Omental fat pad (tissue), 4 donors: ENCODE results near the gene PWWP2B. TPM values are rescaled to one million over a fixed set of nuclear protein-coding genes. Genes with fewer than 3 reads are reported as not detected.
A peak's percentile ranks its signal among the peaks of the same experiment; 100 is the strongest.

ENCODE experiments used
- ATAC-seq: fragments of 150-250 bp; one replicate; pipeline ENCODE4 v1.9.1; 2016; ENCODE audit warnings: mild to moderate bottlenecking, moderate library complexity; ENCODE audit not compliant: low FRiP score
- DNase-seq: peaks from one replicate; pipeline ENCODE4 v3.0.0-alpha.2; 2019; ENCODE audit warnings: low spot score
- CTCF ChIP-seq, 3 donors: fragments of 450-650 bp; IDR thresholded peaks; one replicate each; pipeline ENCODE4 v1.5.1; 2016 to 2017; ENCODE audit warnings: antibody characterized with exemption in 3 of 3, mild to moderate bottlenecking in 3 of 3, moderate library complexity in 2 of 3
- total RNA-seq, 4 donors: library from RNA; depleted of rRNA; stranded (reverse); fragments of >200 nt; gene quantifications; one replicate each; pipeline ENCODE4 v1.1.0, GENCODE V29; 2016

The PWWP2B gene
- total RNA-seq, 4 donors from 2014 or later: 6.0 to 24.4 (median 12.2) TPM

DNA sequence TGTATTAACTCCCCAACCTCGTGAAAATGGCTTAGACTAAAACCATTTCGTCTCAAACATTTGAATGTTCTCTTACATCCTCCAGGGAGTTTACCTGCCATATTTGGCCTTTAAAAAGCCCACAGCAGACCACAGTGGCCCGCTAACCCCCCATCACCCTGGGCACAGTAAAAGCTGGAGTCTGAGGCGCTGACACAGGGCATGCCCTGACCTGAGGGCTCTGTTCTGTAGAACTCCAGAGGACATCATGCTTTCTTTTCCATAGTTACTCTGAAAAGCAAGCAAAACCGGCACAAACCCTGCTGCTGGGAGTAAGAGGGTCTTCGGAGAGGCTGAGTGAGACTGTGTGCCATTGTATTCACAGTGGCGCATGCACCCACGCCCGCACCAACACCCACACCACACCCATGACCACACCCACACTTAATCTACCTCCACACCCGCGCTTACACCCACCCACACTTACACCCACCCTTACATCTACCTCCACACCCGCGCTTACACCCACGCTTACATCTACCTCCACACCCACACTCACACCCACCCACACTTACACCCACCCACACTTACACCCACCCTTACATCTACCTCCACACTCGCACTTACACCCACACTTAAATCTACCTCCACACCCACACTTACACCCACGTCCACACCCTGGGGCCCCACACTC, 32.9 kb upstream of the PWWP2B start:
- no peak for TF ChIP-seq CTCF (IDR thresholded peaks at IDR 0.05)
- DNase-seq: no peak
- ATAC-seq: peak; percentile 99

DNA sequence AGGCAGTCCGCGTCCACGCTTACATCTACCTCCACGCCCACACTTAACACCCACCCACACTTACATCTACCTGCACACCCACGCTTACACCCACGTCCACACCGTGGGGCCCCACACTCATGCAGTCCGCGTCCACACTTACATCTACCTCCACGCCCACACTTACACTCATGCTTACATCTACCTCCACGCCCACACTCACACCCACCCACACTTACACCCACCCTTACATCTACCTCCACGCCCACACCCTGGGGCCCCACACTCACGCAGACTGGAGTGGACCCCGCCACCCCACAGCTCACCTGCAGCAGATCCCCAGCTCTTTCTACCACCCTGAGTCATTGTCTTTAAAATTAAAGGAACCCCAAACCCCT, 32.4 kb upstream of the PWWP2B start:
- no peak for TF ChIP-seq CTCF (IDR thresholded peaks at IDR 0.05)
- peak; percentile 56 for ATAC-seq
- peak; percentile 71 for DNase-seq

DNA sequence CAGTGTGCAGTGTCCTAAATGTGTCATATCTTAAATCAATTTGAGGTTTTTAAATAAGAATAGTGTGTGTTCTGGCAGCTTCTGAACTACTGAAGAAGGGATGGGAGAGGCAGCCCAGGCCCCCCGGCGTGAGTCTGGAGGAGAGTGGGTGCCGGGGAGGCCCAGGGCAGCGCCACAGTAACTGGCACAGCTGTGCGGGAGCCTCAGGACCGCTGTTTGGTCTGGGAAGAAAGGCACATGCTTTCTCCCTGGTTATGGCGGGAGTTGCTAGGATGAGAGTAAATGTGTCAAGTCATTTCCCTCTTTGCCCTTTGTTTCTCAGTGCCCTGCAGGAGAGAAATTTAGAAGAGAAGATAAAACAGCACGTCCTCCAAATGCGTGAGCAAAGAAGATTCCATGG, 31.9 kb upstream of the PWWP2B start:
- DNase-seq: no peak
- no peak for TF ChIP-seq CTCF (IDR thresholded peaks at IDR 0.05)

GRCh38 chr10:132366006-132366405, 31.0 kb upstream of the PWWP2B start:
- DNase-seq: no peak
- TF ChIP-seq CTCF (IDR thresholded peaks at IDR 0.05): no peak
- no peak for ATAC-seq

More for the DNA sequence above, 31.9 kb upstream of the PWWP2B start:
- ATAC-seq: no peak

- no peak for DNase-seq
- no peak for TF ChIP-seq CTCF (IDR thresholded peaks at IDR 0.05)
- ATAC-seq: no peak
Measured at GRCh38 chr10:132366499-132366898, 30.5 kb upstream of the PWWP2B start.

DNA sequence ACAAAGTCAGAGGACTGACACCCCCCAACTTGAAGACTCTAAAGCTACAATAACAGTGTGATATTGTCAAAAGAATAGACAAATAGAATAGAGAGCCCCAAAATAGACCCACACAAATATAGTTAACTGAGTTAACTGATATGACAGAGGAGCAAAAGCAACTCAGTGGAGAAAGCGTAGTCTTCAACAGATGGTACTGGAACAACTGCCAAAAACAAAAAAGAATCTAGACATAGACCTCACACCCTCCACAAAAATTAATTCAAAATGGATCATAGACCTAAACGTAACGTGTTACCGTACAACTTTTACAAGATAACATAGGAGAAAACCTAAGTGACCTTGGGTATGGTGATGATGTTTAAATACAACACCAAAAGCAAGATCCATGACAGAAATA, 28.6 kb upstream of the PWWP2B start:
- TF ChIP-seq CTCF (IDR thresholded peaks at IDR 0.05): no peak
- no peak for DNase-seq
- no peak for ATAC-seq

GRCh38 chr10:132368881-132369635, 27.9 kb upstream of the PWWP2B start:
- no peak for TF ChIP-seq CTCF (IDR thresholded peaks at IDR 0.05)
- no peak for ATAC-seq
- DNase-seq: no peak
